LNCaP clone FGC (cell line): Measurements from ENCODE around the gene SNX30.

Experiments
- DNase-seq: peaks from one replicate; pipeline ENCODE4 v3.0.0-alpha.2; 2011; ENCODE audit warnings: low read depth
- H3K4me3 ChIP-seq: 2 replicates; pipeline ENCODE4 v1.5.1; 2011; ENCODE audit warnings: mild to moderate bottlenecking, low read depth, low read length, control low read depth
- TF ChIP-seq, protein P1 (sequence below): IDR thresholded peaks from 2 replicates; pipeline ENCODE4 v1.5.1; 2012; ENCODE audit warnings: mild to moderate bottlenecking; ENCODE audit not compliant: control insufficient read depth, insufficient read depth; ENCODE audit errors: extremely low read depth

SNX30 gene

DNA sequence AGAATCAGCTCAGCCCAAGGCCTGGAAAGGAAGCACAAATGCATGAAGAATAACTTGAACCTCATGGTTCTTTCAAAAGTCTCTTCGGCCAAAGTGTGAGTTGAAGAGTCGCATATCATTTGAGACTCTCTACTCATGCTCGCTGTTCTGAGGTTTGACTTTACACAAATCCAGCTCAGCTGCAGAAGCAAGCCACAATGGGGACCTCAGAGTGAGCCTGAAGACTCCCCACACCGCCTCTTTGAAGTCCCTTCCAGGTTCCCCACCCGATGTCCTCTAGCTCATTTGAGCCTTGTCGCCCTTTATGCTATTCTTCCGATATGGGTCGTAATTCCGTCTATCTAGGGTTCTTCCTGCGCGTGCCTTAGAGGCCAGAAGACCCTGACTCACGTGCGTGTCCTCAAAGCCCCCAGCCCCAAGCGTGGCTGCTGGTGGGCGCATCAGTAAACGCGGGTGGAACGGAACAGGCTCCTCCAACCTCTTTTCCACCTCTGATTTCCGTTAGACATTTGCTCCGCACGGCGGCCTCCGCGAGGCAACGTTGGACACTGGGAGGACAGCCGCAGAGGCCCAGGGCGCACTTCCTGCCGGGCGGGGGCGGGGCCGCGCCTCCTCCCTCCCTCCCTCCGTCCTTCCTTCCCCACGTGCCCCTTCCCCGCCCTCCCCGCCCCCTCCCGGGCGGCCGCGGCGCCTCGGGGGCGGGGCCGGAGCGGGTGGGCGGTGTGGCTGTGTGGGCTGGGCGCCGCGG, at the start of gene SNX30:
SNX30 (plus strand) TSS at position 745 of the 748 bp plus-strand sequence. CDS start 242 bp downstream, outside the sequence.
- H3K4me3 ChIP-seq: peak within 1 kb of the TSS; percentile 74
- DNase-seq: no peak
- TF ChIP-seq, protein P1, sequence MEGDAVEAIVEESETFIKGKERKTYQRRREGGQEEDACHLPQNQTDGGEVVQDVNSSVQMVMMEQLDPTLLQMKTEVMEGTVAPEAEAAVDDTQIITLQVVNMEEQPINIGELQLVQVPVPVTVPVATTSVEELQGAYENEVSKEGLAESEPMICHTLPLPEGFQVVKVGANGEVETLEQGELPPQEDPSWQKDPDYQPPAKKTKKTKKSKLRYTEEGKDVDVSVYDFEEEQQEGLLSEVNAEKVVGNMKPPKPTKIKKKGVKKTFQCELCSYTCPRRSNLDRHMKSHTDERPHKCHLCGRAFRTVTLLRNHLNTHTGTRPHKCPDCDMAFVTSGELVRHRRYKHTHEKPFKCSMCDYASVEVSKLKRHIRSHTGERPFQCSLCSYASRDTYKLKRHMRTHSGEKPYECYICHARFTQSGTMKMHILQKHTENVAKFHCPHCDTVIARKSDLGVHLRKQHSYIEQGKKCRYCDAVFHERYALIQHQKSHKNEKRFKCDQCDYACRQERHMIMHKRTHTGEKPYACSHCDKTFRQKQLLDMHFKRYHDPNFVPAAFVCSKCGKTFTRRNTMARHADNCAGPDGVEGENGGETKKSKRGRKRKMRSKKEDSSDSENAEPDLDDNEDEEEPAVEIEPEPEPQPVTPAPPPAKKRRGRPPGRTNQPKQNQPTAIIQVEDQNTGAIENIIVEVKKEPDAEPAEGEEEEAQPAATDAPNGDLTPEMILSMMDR: peak; percentile 26; the same call in 1 of the 2 replicates

DNA sequence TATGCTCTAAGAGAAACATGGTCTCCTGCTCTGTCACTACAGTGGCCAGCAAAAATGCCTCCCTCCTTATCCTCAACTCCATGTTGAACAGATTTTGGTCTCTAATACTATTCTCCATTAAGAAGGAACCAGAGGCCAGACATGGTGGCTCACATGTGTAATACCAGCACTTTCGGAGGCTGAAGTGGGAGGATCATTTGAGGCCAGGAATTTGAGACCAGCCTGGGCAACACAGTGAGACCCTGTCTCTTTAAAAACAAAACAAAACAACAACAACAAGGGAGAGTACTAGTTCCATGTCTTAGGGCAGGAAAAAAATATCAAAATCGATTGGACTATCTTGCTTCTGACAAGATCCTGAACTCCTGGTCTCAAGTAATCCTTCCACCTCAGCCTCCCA, 47.3 kb upstream of the SNX30 start:
- H3K4me3 ChIP-seq: no peak overlapping the region
- TF ChIP-seq, protein P1: no peak
- no peak for DNase-seq

- no peak for DNase-seq
- TF ChIP-seq, protein P1: peak; percentile 45
- no peak overlapping the region for H3K4me3 ChIP-seq
These were observed 44.7 kb upstream of the SNX30 start for GRCh38 chr9:112705768-112706427.

GRCh38 chr9:112711050-112711689, 39.4 kb upstream of the SNX30 start:
- no peak for DNase-seq
- no peak overlapping the region for H3K4me3 ChIP-seq
- TF ChIP-seq, protein P1: peak; percentile 76

- TF ChIP-seq, protein P1: no peak
- no peak for DNase-seq
- H3K4me3 ChIP-seq: no peak overlapping the region
These were observed 37.9 kb upstream of the SNX30 start for GRCh38 chr9:112712678-112713077.

- TF ChIP-seq, protein P1: peak; percentile 35
- H3K4me3 ChIP-seq: peak within 1 kb of the TSS; percentile 86
- DNase-seq: peak; percentile 90
These were observed 32.8 kb upstream of the SNX30 start, which contains the start of gene INIP for GRCh38 chr9:112717661-112718331. TSS of gene INIP (minus strand) at chr9:112718117. CDS start at chr9:112716485, 1,632 bp downstream.
